Naive thymus-derived CD4-positive, alpha-beta T cell (primary cell): ENCODE data around the gene PARP2. TPM values are rescaled to one million over a fixed set of nuclear protein-coding genes. Genes with fewer than 3 reads are reported as not detected.

Experiments
- ATAC-seq: fragments of 150-1000 bp; cut with Tn5 transposase; 2 replicates; pipeline ENCODE4 v1.10.0; 2021; ENCODE audit warnings: mild to moderate bottlenecking, moderate library complexity
- CTCF ChIA-PET: fragments of 350-600 bp; sonication (Branson Sonifier 250); formaldehyde crosslinking; loops from one replicate; lab custom pipeline; 2021; ENCODE audit warnings: antibody characterized with exemption; lab: Charles Lee
- POLR2A ChIA-PET: fragments of 350-600 bp; sonication (Branson Sonifier 250); formaldehyde crosslinking; loops from one replicate; lab custom pipeline; 2021; ENCODE audit warnings: antibody characterized with exemption, inconsistent platforms; lab: Charles Lee
- DNase-seq, 9 donors: peaks; one replicate each; pipeline versions ENCODE4 v3.0.0 to v3.0.0-alpha.2; 2020 to 2022; ENCODE audit warnings: mixed read lengths in 1 of 9
- H3K27ac ChIP-seq: one replicate; pipeline ENCODE4 v1.7.0; 2013; ENCODE audit warnings: mild to moderate bottlenecking, low read depth, low read length, moderate library complexity
- H3K27me3 ChIP-seq, 2 donors: one replicate each; pipeline ENCODE4 v1.7.0; 2013; ENCODE audit warnings: low read length in 2 of 2, mild to moderate bottlenecking in 2 of 2, moderate library complexity in 2 of 2; ENCODE audit not compliant: control insufficient read depth in 2 of 2, insufficient read depth in 2 of 2
- H3K36me3 ChIP-seq, 3 experiments: 1 replicate in 2 of 3; 2 replicates in 1 of 3; pipeline ENCODE4 v1.7.0; 2013; ENCODE audit warnings: low read length in 3 of 3, mild to moderate bottlenecking in 3 of 3, moderate library complexity in 1 of 3; ENCODE audit not compliant: insufficient read depth in 3 of 3, control insufficient read depth in 2 of 3
- H3K4me1 ChIP-seq, 2 donors: one replicate each; pipeline ENCODE4 v1.7.0; 2013; ENCODE audit warnings: low read length in 2 of 2, mild to moderate bottlenecking in 2 of 2, moderate library complexity in 1 of 2; ENCODE audit not compliant: control insufficient read depth in 2 of 2, insufficient read depth in 2 of 2
- H3K4me3 ChIP-seq: 2 replicates; pipeline ENCODE4 v1.7.0; 2013; ENCODE audit warnings: mild to moderate bottlenecking, low read length
- H3K9me3 ChIP-seq, 3 experiments: 1 replicate in 2 of 3; 2 replicates in 1 of 3; pipeline ENCODE4 v1.7.0; 2013; ENCODE audit warnings: low read length in 3 of 3; ENCODE audit not compliant: control insufficient read depth in 2 of 3
- H3K27ac Mint-ChIP-seq, 9 donors: one replicate each; pipeline ENCODE4 v1.8.0; 2020 to 2022; ENCODE audit warnings: mixed read lengths in 9 of 9, mild to moderate bottlenecking in 8 of 9, moderate library complexity in 5 of 9, inconsistent platforms in 2 of 9
- H3K27me3 Mint-ChIP-seq, 5 donors: one replicate each; pipeline ENCODE4 v1.8.0; 2021 to 2022; ENCODE audit warnings: mixed read lengths in 5 of 5, mild to moderate bottlenecking in 1 of 5
- H3K36me3 Mint-ChIP-seq, 5 donors: one replicate each; pipeline ENCODE4 v1.8.0; 2020 to 2022; ENCODE audit warnings: mixed read lengths in 5 of 5, mild to moderate bottlenecking in 3 of 5, inconsistent platforms in 1 of 5
- H3K4me1 Mint-ChIP-seq, 7 donors: one replicate each; pipeline ENCODE4 v1.8.0; 2020 to 2022; ENCODE audit warnings: mixed read lengths in 7 of 7, mild to moderate bottlenecking in 3 of 7, inconsistent platforms in 1 of 7
- H3K4me3 Mint-ChIP-seq, 10 donors: one replicate each; pipeline ENCODE4 v1.8.0; 2020 to 2022; ENCODE audit warnings: mild to moderate bottlenecking in 10 of 10, mixed read lengths in 10 of 10, moderate library complexity in 6 of 10, inconsistent platforms in 2 of 10
- H3K9me3 Mint-ChIP-seq, 11 donors: one replicate each; pipeline ENCODE4 v1.8.0; 2020 to 2022; ENCODE audit warnings: mixed read lengths in 11 of 11, mild to moderate bottlenecking in 4 of 11, inconsistent platforms in 1 of 11, moderate library complexity in 1 of 11
- intact Hi-C, 2 donors: fragments of 100-400 bp; cut with micrococcal nuclease; formaldehyde crosslinking; loops; one replicate each; pipeline ENCODE4 v1.15.1; 2023
- polyA plus RNA-seq, 2 donors: library from polyadenylated mRNA; unstranded; fragments of 300-500 nt; fragmentation: Illumina TruSeq; gene quantifications; one replicate each; pipeline ENCODE4 v1.2.3, GENCODE V29; 2021
- total RNA-seq, 6 experiments: library from RNA in 5 of 6; stranded (reverse) in 5 of 6; gene quantifications; 1 replicate in 5 of 6; 2 replicates in 1 of 6; pipeline ENCODE4 v1.2.3 and lab custom pipeline; 2021 to 2026

Gene PARP2
- total and polyA plus RNA-seq, 7 experiments from 2014 or later, result 9.8 to 24.5 (median 18.9) TPM

DNA sequence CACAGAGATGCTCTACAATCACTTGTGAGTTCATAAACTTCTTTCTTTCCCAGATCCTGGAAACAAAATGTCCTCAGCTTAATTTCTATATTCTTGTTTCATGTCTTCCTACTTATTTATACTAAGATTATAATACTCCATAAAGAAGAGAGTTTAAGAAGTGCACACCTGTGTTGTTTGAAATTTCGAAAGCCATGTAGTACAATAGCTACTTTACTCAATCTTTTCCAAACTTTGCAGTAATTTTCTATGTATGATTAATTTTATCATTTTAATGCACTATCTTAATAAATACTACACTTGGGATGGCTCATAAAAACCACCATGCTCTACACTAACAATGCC is 37.4 kb upstream of the PARP2 start:
- ATAC-seq (no peak), DNase-seq (peak in 1 of 9 donors; percentile 3)
- H3K36me3 Mint-ChIP-seq, result peaks cover 0 to 13% (median 13%) of the 10 kb centered on the region in 5 donors
- Histone ChIP-seq H3K4me1 (peaks cover 9 to 14% of the 10 kb centered on the region in 2 donors), H3K27ac (no peak overlapping the region), H3K27me3 (no peaks in the 10 kb centered on the region), H3K4me3 (peak overlapping the region; percentile 64), H3K9me3 (no peaks in the 10 kb centered on the region), H3K36me3 (peaks cover 0 to 8% (median under 1%) of the 10 kb centered on the region in 3 experiments)
- H3K4me1 Mint-ChIP-seq, result peaks cover 22 to 41% (median 35%) of the 10 kb centered on the region in 7 donors
- peak overlapping the region; percentile 78 to 95 (median 90) for H3K27ac Mint-ChIP-seq
- POLR2A ChIA-PET, result interaction anchor here (2.7 kb wide), 1 partner anchor 12 kb away, joined by 10 read pairs; no protein-coding TSS in a partner anchor
- H3K9me3 Mint-ChIP-seq, result peaks cover 0 to 4% (median 0%) of the 10 kb centered on the region in 11 donors
- no peaks in the 10 kb centered on the region for H3K27me3 Mint-ChIP-seq
- CTCF ChIA-PET, result interaction anchor here (1.0 kb wide), 1 partner anchor 303 kb away, joined by 4 read pairs; no protein-coding TSS in a partner anchor
- peak overlapping the region; percentile 88 to 99 (median 94) for H3K4me3 Mint-ChIP-seq
- intact Hi-C loops, result no loop called here

DNA sequence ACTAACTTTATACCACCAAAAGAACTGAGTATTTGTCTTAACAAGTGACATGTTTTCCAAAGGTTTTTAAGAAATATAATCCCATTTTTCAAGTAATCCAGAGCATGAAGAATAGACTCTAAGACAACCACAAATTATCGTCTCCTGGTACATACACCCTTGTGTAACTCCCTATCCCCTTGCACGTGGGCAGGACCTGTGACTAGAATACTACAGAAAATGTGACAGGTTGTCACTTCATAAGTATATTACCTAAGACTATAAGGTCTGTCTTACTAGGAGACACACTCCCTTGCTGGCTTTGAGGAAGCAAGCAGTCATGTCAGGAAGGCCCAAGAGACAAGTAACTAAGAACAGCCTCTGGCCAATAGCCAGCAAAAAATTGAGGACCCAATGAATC is 29.4 kb upstream of the PARP2 start:
- Histone ChIP-seq H3K27ac (no peak overlapping the region), H3K4me1 (no peaks in the 10 kb centered on the region), H3K9me3 (no peaks in the 10 kb centered on the region), H3K4me3 (no peak overlapping the region), H3K36me3 (peaks cover 0 to 20% (median 8%) of the 10 kb centered on the region in 3 experiments), H3K27me3 (no peaks in the 10 kb centered on the region)
- DNase-seq (no peak), ATAC-seq (no peak)
- Mint-ChIP-seq H3K27me3 (no peaks in the 10 kb centered on the region), H3K9me3 (no peaks in the 10 kb centered on the region), H3K27ac (peak overlapping the region in 1 of 9 donors; percentile 7), H3K36me3 (peaks cover 3 to 34% (median 15%) of the 10 kb centered on the region in 5 donors), H3K4me3 (no peak overlapping the region), H3K4me1 (peaks cover 0 to 5% (median 0%) of the 10 kb centered on the region in 7 donors)
- CTCF ChIA-PET, result no interaction called here
- intact Hi-C loops, result no loop called here
- POLR2A ChIA-PET, result no interaction called here

GRCh38 chr14:20317720-20318119 is 25.7 kb upstream of the PARP2 start:
- no peaks in the 10 kb centered on the region for H3K4me1 ChIP-seq
- intact Hi-C loops, result no loop called here
- no peak for DNase-seq
- ATAC-seq, result no peak
- H3K9me3 Mint-ChIP-seq, result no peaks in the 10 kb centered on the region
- no peak overlapping the region for H3K27ac Mint-ChIP-seq
- no peak overlapping the region for H3K27ac ChIP-seq
- CTCF ChIA-PET, result no interaction called here
- H3K27me3 Mint-ChIP-seq, result no peaks in the 10 kb centered on the region
- peaks cover 0 to 4% (median 0%) of the 10 kb centered on the region in 7 donors for H3K4me1 Mint-ChIP-seq
- POLR2A ChIA-PET, result interaction anchor here (1.9 kb wide), 1 partner anchor 12 kb away, joined by 10 read pairs; the partner anchor contains the start of gene TTC5
- no peaks in the 10 kb centered on the region for H3K9me3 ChIP-seq
- H3K27me3 ChIP-seq, result no peaks in the 10 kb centered on the region
- H3K36me3 Mint-ChIP-seq, result peaks cover 3 to 35% (median 15%) of the 10 kb centered on the region in 5 donors
- peaks cover 0 to 23% (median 8%) of the 10 kb centered on the region in 3 experiments for H3K36me3 ChIP-seq
- no peak overlapping the region for H3K4me3 ChIP-seq
- H3K4me3 Mint-ChIP-seq, result no peak overlapping the region

DNA sequence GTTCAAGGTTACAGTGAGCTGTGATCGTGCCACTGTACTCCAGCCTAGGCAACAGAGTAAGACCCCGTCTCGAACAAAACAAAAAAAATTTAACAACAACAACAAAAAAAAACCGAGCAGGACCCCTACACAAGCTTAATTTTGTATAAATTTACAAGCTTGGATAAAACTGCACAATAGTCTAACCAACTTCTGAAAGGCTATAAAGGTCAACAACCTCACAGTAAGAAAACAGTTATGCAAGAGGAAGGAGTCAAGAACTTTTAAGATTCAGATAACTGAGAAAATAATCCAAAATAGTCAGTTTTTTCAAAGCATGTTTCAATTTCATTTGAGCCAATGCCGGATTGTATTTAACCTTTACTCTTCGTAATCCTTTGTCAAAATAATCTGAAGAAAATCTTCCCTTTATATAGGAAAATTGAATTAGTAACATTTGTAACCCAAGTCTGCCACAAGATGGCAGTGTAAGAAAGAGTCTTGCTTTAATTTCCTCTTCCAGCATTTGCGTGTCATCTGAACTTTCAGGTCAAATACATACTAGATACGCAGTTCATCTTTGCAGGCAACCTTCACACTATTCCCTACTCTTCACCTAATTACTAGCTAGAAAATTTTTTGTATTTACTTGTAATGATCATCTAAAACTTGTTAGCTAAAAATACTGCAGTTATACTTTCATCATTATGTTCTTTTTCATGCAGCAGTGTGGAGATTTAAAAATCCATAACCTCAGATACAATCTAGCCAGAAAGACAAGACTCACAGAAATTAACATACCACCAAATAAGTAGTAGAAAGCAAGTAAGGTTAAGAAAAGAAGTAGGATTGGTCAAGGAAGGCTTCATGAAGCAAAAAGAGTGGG is 16.2 kb upstream of the PARP2 start:
- intact Hi-C loops, result loop anchor here (1.0 to 5.0 kb wide), 12 partner anchors 16 to 645 kb away; partner anchors contain the start of genes PARP2 (in 2 of the 2), OSGEP (in 1 of the 2) and TEP1 (in 1 of the 2)
- ChIA-PET POLR2A (interaction anchor here (0.6 to 2.4 kb wide), 6 partner anchors 16 to 356 kb away, joined by 3 to 17 read pairs (median 6); partner anchors contain the start of genes PARP2 and RNASE4), CTCF (interaction anchor here (0.5 to 6.2 kb wide), 28 partner anchors 14 to 549 kb away, joined by 3 to 104 read pairs (median 4); partner anchors contain the start of genes APEX1, OSGEP and PARP2)
- peak in 7 of 9 donors; percentile 44 to 74 (median 66) for DNase-seq
- peak overlapping the region; percentile 35 to 93 (median 66) for H3K27ac Mint-ChIP-seq
- Histone ChIP-seq H3K4me3 (no peak overlapping the region), H3K36me3 (peaks cover 0 to 14% (median 0%) of the 10 kb centered on the region in 3 experiments), H3K27me3 (no peaks in the 10 kb centered on the region), H3K27ac (no peak overlapping the region), H3K9me3 (no peaks in the 10 kb centered on the region), H3K4me1 (peaks cover 0 to 4% of the 10 kb centered on the region in 2 donors)
- peak overlapping the region in 5 of 10 donors; percentile 2 to 52 (median 26) for H3K4me3 Mint-ChIP-seq
- peak; percentile 81 for ATAC-seq
- H3K36me3 Mint-ChIP-seq, result peaks cover 0 to 12% (median 0%) of the 10 kb centered on the region in 5 donors
- no peaks in the 10 kb centered on the region for H3K27me3 Mint-ChIP-seq
- H3K9me3 Mint-ChIP-seq, result no peaks in the 10 kb centered on the region
- peaks cover 9 to 42% (median 27%) of the 10 kb centered on the region in 7 donors for H3K4me1 Mint-ChIP-seq

GRCh38 chr14:20328705-20329104 is 14.7 kb upstream of the PARP2 start:
- Histone ChIP-seq H3K27ac (no peak overlapping the region), H3K36me3 (peaks cover 0 to 14% (median 0%) of the 10 kb centered on the region in 3 experiments), H3K4me1 (peaks cover 0 to 4% of the 10 kb centered on the region in 2 donors), H3K9me3 (no peaks in the 10 kb centered on the region), H3K27me3 (no peaks in the 10 kb centered on the region), H3K4me3 (no peak overlapping the region)
- ChIA-PET CTCF (interaction anchor here (0.6 to 6.2 kb wide), 13 partner anchors 12 to 363 kb away, joined by 3 to 104 read pairs (median 5); partner anchors contain the start of genes APEX1, OSGEP and PARP2), POLR2A (interaction anchor here (0.6 to 5.4 kb wide), 6 partner anchors 13 to 354 kb away, joined by 3 to 26 read pairs (median 4); partner anchors contain the start of gene RNASE4)
- peaks cover 0 to 12% (median 0%) of the 10 kb centered on the region in 5 donors for H3K36me3 Mint-ChIP-seq
- ATAC-seq (no peak), DNase-seq (no peak)
- no peaks in the 10 kb centered on the region for H3K9me3 Mint-ChIP-seq
- peaks cover 19 to 49% (median 41%) of the 10 kb centered on the region in 7 donors for H3K4me1 Mint-ChIP-seq
- no peak overlapping the region for H3K4me3 Mint-ChIP-seq
- H3K27me3 Mint-ChIP-seq, result no peaks in the 10 kb centered on the region
- H3K27ac Mint-ChIP-seq, result peak overlapping the region in 4 of 9 donors; percentile 6 to 71 (median 40)
- intact Hi-C loops, result loop anchor here in 1 of 2 donors (5.0 kb wide), 2 partner anchors 529 to 644 kb away; no protein-coding TSS in a partner anchor

- Mint-ChIP-seq H3K27me3 (no peaks in the 10 kb centered on the region), H3K27ac (peak overlapping the region in 1 of 9 donors; percentile 45), H3K4me3 (no peak overlapping the region), H3K36me3 (peaks cover 0 to 9% (median 0%) of the 10 kb centered on the region in 5 donors), H3K9me3 (no peaks in the 10 kb centered on the region), H3K4me1 (peaks cover 19 to 50% (median 41%) of the 10 kb centered on the region in 7 donors)
- no peaks in the 10 kb centered on the region for H3K9me3 ChIP-seq
- CTCF ChIA-PET, result interaction anchor here (0.6 to 6.2 kb wide), 5 partner anchors 14 to 362 kb away, joined by 3 to 104 read pairs (median 6); partner anchors contain the start of gene PARP2
- no peak overlapping the region for H3K27ac ChIP-seq
- H3K36me3 ChIP-seq, result peaks cover 0 to 14% (median 0%) of the 10 kb centered on the region in 3 experiments
- H3K27me3 ChIP-seq, result no peaks in the 10 kb centered on the region
- H3K4me1 ChIP-seq, result peaks cover 0 to 4% of the 10 kb centered on the region in 2 donors
- POLR2A ChIA-PET, result interaction anchor here (0.6 to 5.4 kb wide), 6 partner anchors 14 to 302 kb away, joined by 3 to 26 read pairs (median 3); partner anchors contain the start of genes APEX1, OSGEP and PARP2
- no peak for DNase-seq
- no peak for ATAC-seq
- intact Hi-C loops, result loop anchor here in 1 of 2 donors (5.0 kb wide), 2 partner anchors 528 to 643 kb away; no protein-coding TSS in a partner anchor
- H3K4me3 ChIP-seq, result no peak overlapping the region
These were observed 14.1 kb upstream of the PARP2 start for GRCh38 chr14:20329355-20329754.
